Mesendoderm (in vitro differentiated cells): ENCODE results near the gene BLM.

Experiments
- DNase-seq: peaks from one replicate; pipeline ENCODE4 v3.0.0; 2013
- H2AK5ac ChIP-seq: 2 replicates; pipeline ENCODE4 v1.6.1; 2013; ENCODE audit warnings: low read length, inconsistent platforms
- H2BK120ac ChIP-seq: 2 replicates; pipeline ENCODE4 v1.6.1; 2013; ENCODE audit warnings: low read depth, mild to moderate bottlenecking, low read length, moderate library complexity, mixed read lengths
- H2BK15ac ChIP-seq: replicated peaks from 2 replicates; pipeline ENCODE4 v1.6.1; 2013; ENCODE audit warnings: low read depth, mild to moderate bottlenecking, moderate library complexity
- H2BK5ac ChIP-seq: 2 replicates; pipeline ENCODE4 v1.6.1; 2013; ENCODE audit warnings: low read length, inconsistent platforms
- H3K18ac ChIP-seq: 2 replicates; pipeline ENCODE4 v1.6.1; 2013; ENCODE audit warnings: mild to moderate bottlenecking, low read length, mixed read lengths
- H3K23ac ChIP-seq: one replicate; pipeline ENCODE4 v1.6.1; 2013; ENCODE audit warnings: low read length
- H3K27ac ChIP-seq: 2 replicates; pipeline ENCODE4 v1.5.1; 2013; ENCODE audit warnings: low read depth, mild to moderate bottlenecking, inconsistent platforms, low read length, moderate library complexity
- H3K27me3 ChIP-seq: 2 replicates; pipeline ENCODE4 v1.6.1; 2013; ENCODE audit warnings: low read length, control low read depth, mild to moderate bottlenecking, inconsistent platforms; ENCODE audit not compliant: insufficient read depth, poor library complexity
- H3K36me3 ChIP-seq: 2 replicates; pipeline ENCODE4 v1.6.1; 2013; ENCODE audit warnings: low read length, inconsistent platforms; ENCODE audit not compliant: control insufficient read depth, insufficient read depth
- H3K4ac ChIP-seq: one replicate; pipeline ENCODE4 v1.6.1; 2013; ENCODE audit warnings: low read depth, mild to moderate bottlenecking, low read length, moderate library complexity
- H3K4me1 ChIP-seq: 2 replicates; pipeline ENCODE4 v1.6.1; 2013; ENCODE audit warnings: low read depth, low read length, inconsistent platforms; ENCODE audit not compliant: control insufficient read depth
- H3K4me2 ChIP-seq: 2 replicates; pipeline ENCODE4 v1.6.1; 2013; ENCODE audit warnings: low read length
- H3K4me3 ChIP-seq: 2 replicates; pipeline ENCODE4 v1.5.1; 2013; ENCODE audit warnings: mild to moderate bottlenecking, low read length
- H3K56ac ChIP-seq: one replicate; pipeline ENCODE4 v1.6.1; 2013; ENCODE audit warnings: low read length
- H3K79me1 ChIP-seq: 2 replicates; pipeline ENCODE4 v1.6.1; 2013; ENCODE audit warnings: low read length, inconsistent platforms
- H3K79me2 ChIP-seq: 2 replicates; pipeline ENCODE4 v1.6.1; 2013; ENCODE audit warnings: mild to moderate bottlenecking, low read length; ENCODE audit not compliant: control insufficient read depth, insufficient read depth
- H3K9ac ChIP-seq: 2 replicates; pipeline ENCODE4 v1.6.1; 2013; ENCODE audit warnings: low read length, inconsistent platforms
- H4K5ac ChIP-seq: one replicate; pipeline ENCODE4 v1.6.1; 2013; ENCODE audit warnings: low read length
- H4K8ac ChIP-seq: one replicate; pipeline ENCODE4 v1.6.1; 2013; ENCODE audit warnings: low read depth, mild to moderate bottlenecking, control low read depth, low read length, moderate library complexity
- WGBS: extraction: QIAGEN DNeasy Blood & Tissue Kit; methylation state at CpG from one replicate; pipeline ENCODE4 v1.1.7; 2013; ENCODE audit warnings: low lambda C conversion rate, missing lambda C conversion rate; ENCODE audit not compliant: insufficient coverage; ENCODE audit errors: extremely low coverage; 5-methylcytosine and 5-hydroxymethylcytosine counted together

BLM gene

GRCh38 chr15:90765966-90766365 is 48.8 kb downstream of the BLM start:
- no peaks in the 10 kb centered on the region for H3K36me3 ChIP-seq
- H3K4me2 ChIP-seq = no peak overlapping the region
- no peak overlapping the region for H4K5ac ChIP-seq
- no peaks in the 10 kb centered on the region for H3K79me1 ChIP-seq
- H3K23ac ChIP-seq = no peak overlapping the region
- H2BK120ac ChIP-seq = no peak overlapping the region
- H3K79me2 ChIP-seq = no peaks in the 10 kb centered on the region
- no peak overlapping the region for H3K18ac ChIP-seq
- H4K8ac ChIP-seq = no peak overlapping the region
- no peak overlapping the region for H2BK5ac ChIP-seq
- no peak overlapping the region for H3K27ac ChIP-seq
- no peak for DNase-seq
- H3K4ac ChIP-seq = no peak overlapping the region
- H2AK5ac ChIP-seq = no peak overlapping the region
- no peaks in the 10 kb centered on the region for H3K27me3 ChIP-seq
- H3K4me3 ChIP-seq = no peak overlapping the region
- no peak overlapping the region for H2BK15ac ChIP-seq
- no CpG with 5 or more reads among the region's 3 CpGs for WGBS
- no peak overlapping the region for H3K9ac ChIP-seq
- no peaks in the 10 kb centered on the region for H3K4me1 ChIP-seq
- H3K56ac ChIP-seq = no peak overlapping the region

GRCh38 chr15:90769375-90769774 is 52.2 kb downstream of the BLM start:
- WGBS = no CpG with 5 or more reads among the region's 10 CpGs

GRCh38 chr15:90773485-90773884 is 56.3 kb downstream of the BLM start:
- Histone ChIP-seq H3K4me2 (no peak overlapping the region), H3K79me2 (no peaks in the 10 kb centered on the region), H3K79me1 (no peaks in the 10 kb centered on the region), H3K4me1 (no peaks in the 10 kb centered on the region), H3K9ac (no peak overlapping the region), H3K4ac (no peak overlapping the region), H4K8ac (no peak overlapping the region), H3K36me3 (peaks cover 2% of the 10 kb centered on the region), H2BK15ac (no peak overlapping the region), H2AK5ac (no peak overlapping the region), H3K27me3 (no peaks in the 10 kb centered on the region), H3K4me3 (no peak overlapping the region), H3K56ac (no peak overlapping the region), H2BK5ac (no peak overlapping the region), H3K18ac (no peak overlapping the region), H3K27ac (no peak overlapping the region), H4K5ac (no peak overlapping the region), H3K23ac (no peak overlapping the region), H2BK120ac (no peak overlapping the region)
- DNase-seq = no peak
- WGBS = no CpG with 5 or more reads among the region's 1 CpG

More at GRCh38 chr15:90769375-90769774, 52.2 kb downstream of the BLM start:
- no peak overlapping the region for H3K4me2 ChIP-seq
- H3K79me1 ChIP-seq = no peaks in the 10 kb centered on the region
- no peak overlapping the region for H3K9ac ChIP-seq
- no peak overlapping the region for H3K56ac ChIP-seq
- no peak overlapping the region for H3K23ac ChIP-seq
- no peak overlapping the region for H4K8ac ChIP-seq
- H3K4me3 ChIP-seq = no peak overlapping the region
- no peak overlapping the region for H3K27ac ChIP-seq
- H2BK5ac ChIP-seq = no peak overlapping the region
- H3K4me1 ChIP-seq = no peaks in the 10 kb centered on the region
- H2BK15ac ChIP-seq = no peak overlapping the region
- no peak overlapping the region for H2AK5ac ChIP-seq
- H3K36me3 ChIP-seq = peaks cover 2% of the 10 kb centered on the region
- no peak overlapping the region for H4K5ac ChIP-seq
- DNase-seq = no peak
- no peak overlapping the region for H3K4ac ChIP-seq
- H2BK120ac ChIP-seq = no peak overlapping the region
- H3K79me2 ChIP-seq = no peaks in the 10 kb centered on the region
- no peak overlapping the region for H3K18ac ChIP-seq
- H3K27me3 ChIP-seq = no peaks in the 10 kb centered on the region

- Histone ChIP-seq H3K56ac (no peak overlapping the region), H3K18ac (no peak overlapping the region), H3K4me2 (no peak overlapping the region), H2BK120ac (no peak overlapping the region), H3K4me3 (no peak overlapping the region), H3K4ac (no peak overlapping the region), H3K23ac (no peak overlapping the region), H2BK5ac (no peak overlapping the region), H4K8ac (no peak overlapping the region), H3K27me3 (no peaks in the 10 kb centered on the region), H2BK15ac (no peak overlapping the region), H2AK5ac (no peak overlapping the region), H3K4me1 (no peaks in the 10 kb centered on the region), H3K79me1 (no peaks in the 10 kb centered on the region), H4K5ac (no peak overlapping the region), H3K27ac (no peak overlapping the region), H3K79me2 (no peaks in the 10 kb centered on the region), H3K36me3 (peaks cover 2% of the 10 kb centered on the region), H3K9ac (no peak overlapping the region)
- DNase-seq = no peak
- WGBS = no CpG with 5 or more reads among the region's 5 CpGs
These were observed 57.8 kb downstream of the BLM start for GRCh38 chr15:90774731-90775514.

- Histone ChIP-seq H3K23ac (no peak overlapping the region), H3K4me1 (no peaks in the 10 kb centered on the region), H3K4ac (no peak overlapping the region), H2BK120ac (no peak overlapping the region), H3K4me2 (no peak overlapping the region), H3K27me3 (no peaks in the 10 kb centered on the region), H4K8ac (no peak overlapping the region), H2AK5ac (no peak overlapping the region), H3K36me3 (peaks cover 1% of the 10 kb centered on the region), H3K79me1 (no peaks in the 10 kb centered on the region), H2BK15ac (no peak overlapping the region), H3K27ac (no peak overlapping the region), H3K9ac (no peak overlapping the region), H3K18ac (no peak overlapping the region), H2BK5ac (no peak overlapping the region), H3K56ac (no peak overlapping the region), H3K79me2 (no peaks in the 10 kb centered on the region), H3K4me3 (no peak overlapping the region), H4K5ac (no peak overlapping the region)
- no CpG with 5 or more reads among the region's 3 CpGs for WGBS
- no peak for DNase-seq
These were observed 63.8 kb downstream of the BLM start for GRCh38 chr15:90780916-90781315.

- Histone ChIP-seq H3K79me2 (no peaks in the 10 kb centered on the region), H3K27me3 (no peaks in the 10 kb centered on the region), H3K56ac (no peak overlapping the region), H3K23ac (no peak overlapping the region), H2BK120ac (no peak overlapping the region), H2BK5ac (no peak overlapping the region), H3K27ac (no peak overlapping the region), H3K79me1 (no peaks in the 10 kb centered on the region), H4K5ac (no peak overlapping the region), H3K36me3 (peaks cover 1% of the 10 kb centered on the region), H3K4me2 (no peak overlapping the region), H4K8ac (no peak overlapping the region), H3K4me1 (no peaks in the 10 kb centered on the region), H2AK5ac (no peak overlapping the region), H2BK15ac (no peak overlapping the region), H3K18ac (no peak overlapping the region), H3K9ac (no peak overlapping the region), H3K4me3 (no peak overlapping the region), H3K4ac (no peak overlapping the region)
- no CpG with 5 or more reads among the region's 2 CpGs for WGBS
- DNase-seq = no peak
These were observed 65.3 kb downstream of the BLM start for GRCh38 chr15:90782442-90782841.
